Choroid plexus epithelial cell (primary cell): Measurements from ENCODE around the gene PMEL.
A peak's percentile ranks its signal among the peaks of the same experiment; 100 is the strongest.
"Not testable (repeated sequence)": the region's sequence is repeated elsewhere in the genome, so short reads cannot be mapped to it uniquely, and the experiment has no call there.

Source experiments
- DNase-seq: peaks from one replicate; pipeline ENCODE4 v3.0.0-alpha.2; 2010; ENCODE audit warnings: low read depth
- H3K4me3 ChIP-seq: 2 replicates; pipeline ENCODE4 v1.5.1; 2011; ENCODE audit warnings: low read depth, mild to moderate bottlenecking, control low read depth, low read length, moderate library complexity
- CTCF ChIP-seq: conservative IDR thresholded peaks from 2 replicates; pipeline ENCODE4 v1.5.1; 2011; ENCODE audit warnings: low read depth, mild to moderate bottlenecking, control low read depth, inconsistent platforms, low read length, moderate library complexity

The PMEL gene

GRCh38 chr12:55982319-55982936, 16.6 kb upstream of the PMEL start:
- no peak for DNase-seq
- TF ChIP-seq CTCF, result no peak
- no peak overlapping the region for H3K4me3 ChIP-seq

- H3K4me3 ChIP-seq, result not testable (repeated sequence)
- peak; percentile 30 for DNase-seq
Observed at GRCh38 chr12:55981882-55982281, 16.0 kb upstream of the PMEL start.

- no peak overlapping the region for H3K4me3 ChIP-seq
- no peak for DNase-seq
- TF ChIP-seq CTCF, result no peak
Observed at GRCh38 chr12:55979069-55979468, 13.2 kb upstream of the PMEL start.

- H3K4me3 ChIP-seq, result no peak overlapping the region
- DNase-seq, result no peak
- TF ChIP-seq CTCF, result no peak
Observed at GRCh38 chr12:55978393-55978792, 12.6 kb upstream of the PMEL start.

DNA sequence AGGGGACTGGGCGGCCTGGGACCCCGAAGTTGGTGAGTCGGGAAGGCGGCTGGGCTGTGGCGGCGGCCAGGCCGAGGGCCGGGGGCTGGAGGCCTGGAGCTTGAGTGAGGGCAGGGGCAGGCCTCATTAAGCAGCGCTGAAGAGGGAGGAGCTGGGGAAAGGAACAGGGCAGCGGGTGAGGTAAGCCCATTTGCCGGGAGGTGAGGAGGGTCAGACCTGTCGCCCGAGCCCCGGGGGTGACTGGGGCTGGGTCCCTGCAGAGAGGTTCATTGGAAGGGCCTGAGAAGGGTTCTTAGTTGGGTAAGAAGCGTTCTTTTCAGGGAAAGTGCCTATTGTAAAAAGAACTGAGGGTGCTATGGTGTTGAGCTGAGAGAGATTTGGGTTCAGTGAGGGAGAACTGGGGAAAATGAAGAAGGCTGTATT, 8.5 kb upstream of the PMEL start:
- no peak for TF ChIP-seq CTCF
- H3K4me3 ChIP-seq, result peak overlapping the region; percentile 98
- DNase-seq, result peak; percentile 62

- peak within 1 kb of the TSS; percentile 98 for H3K4me3 ChIP-seq
- TF ChIP-seq CTCF, result peak; percentile 50
- peak; percentile 100 for DNase-seq
Observed at GRCh38 chr12:55973599-55974307, 7.9 kb upstream of the PMEL start, which contains the start of gene RAB5B. RAB5B (plus strand) TSS chr12:55974078; CDS start chr12:55986961, 12,883 bp downstream.

GRCh38 chr12:55972911-55973598, 7.2 kb upstream of the PMEL start:
- TF ChIP-seq CTCF, result no peak
- DNase-seq, result peak; percentile 64
- peak overlapping the region; percentile 74 for H3K4me3 ChIP-seq
